NK-92 (cell line): ENCODE measurements around the gene USP10.
"Not testable (repeated sequence)": the region's sequence is repeated elsewhere in the genome, so short reads cannot be mapped to it uniquely, and the experiment has no call there.

ENCODE experiments used
- DNase-seq: peaks from one replicate; lab custom pipeline; 2025; ENCODE audit not compliant: unreplicated experiment; lab: John Stamatoyannopoulos, UW

Gene USP10

DNA sequence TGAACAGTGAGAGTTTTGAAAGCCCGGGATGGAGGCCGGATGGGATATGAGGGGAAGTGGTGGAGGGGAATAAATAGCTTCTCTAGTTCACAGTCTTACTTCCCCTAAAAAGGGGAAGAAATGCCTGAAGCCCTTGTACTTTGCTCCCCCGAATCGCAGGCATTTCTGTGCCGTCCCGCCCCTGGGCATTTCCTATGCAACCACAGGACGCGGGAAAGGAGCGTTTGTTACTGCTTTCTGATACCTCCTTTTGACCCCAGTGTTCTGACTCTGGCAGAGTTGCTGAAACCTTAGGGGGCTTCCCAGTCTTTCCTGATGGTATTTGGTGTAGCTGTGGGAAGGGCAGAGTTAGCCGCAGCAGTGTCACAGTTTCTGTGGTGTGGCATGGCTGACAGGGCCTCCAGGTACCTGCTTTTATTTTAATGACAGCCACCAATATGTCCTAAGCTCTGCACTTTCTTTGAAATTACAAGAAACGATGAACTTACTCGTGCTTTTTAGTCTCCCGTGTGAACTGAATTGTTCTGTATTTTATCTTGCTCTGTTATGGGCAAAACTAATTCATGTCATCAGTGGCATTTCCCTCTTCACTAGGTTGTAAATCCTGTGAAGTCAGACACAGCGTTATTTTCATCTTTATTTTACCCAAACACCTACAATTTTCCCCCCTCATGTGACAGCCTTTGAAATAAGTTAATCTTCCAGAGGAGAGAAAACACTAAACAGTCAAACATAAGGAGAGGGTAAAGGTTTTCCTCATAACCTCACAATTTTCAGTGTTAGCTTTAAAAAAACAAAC lies 27.1 kb downstream of the USP10 start:
- no peak for DNase-seq

DNA sequence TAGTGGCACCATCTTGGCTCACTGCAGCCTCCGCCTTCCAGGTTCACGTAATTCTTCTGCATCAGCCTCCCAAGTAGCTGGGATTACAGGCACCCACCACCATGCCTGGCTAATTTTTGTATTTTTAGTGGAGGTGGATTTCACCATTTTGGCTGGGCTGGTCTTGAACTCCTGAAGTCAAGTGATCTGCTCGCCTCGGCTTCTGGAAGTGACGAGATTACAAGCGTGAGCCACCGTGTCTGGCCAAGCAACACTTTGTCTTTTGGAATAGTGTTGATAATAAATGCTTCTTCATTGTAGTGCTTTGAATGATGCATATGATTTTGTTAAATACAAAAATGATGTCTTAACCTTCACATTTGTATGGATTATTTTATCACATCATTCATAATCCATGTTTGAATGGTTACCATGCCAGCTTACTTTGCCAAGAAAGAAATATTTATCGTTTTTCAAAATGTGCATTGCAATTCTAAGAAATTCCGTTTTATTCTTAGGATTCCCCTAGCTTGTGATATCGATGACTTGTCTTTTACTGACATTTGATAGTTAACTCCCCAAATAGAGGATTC lies 29.1 kb downstream of the USP10 start:
- no peak for DNase-seq

DNA sequence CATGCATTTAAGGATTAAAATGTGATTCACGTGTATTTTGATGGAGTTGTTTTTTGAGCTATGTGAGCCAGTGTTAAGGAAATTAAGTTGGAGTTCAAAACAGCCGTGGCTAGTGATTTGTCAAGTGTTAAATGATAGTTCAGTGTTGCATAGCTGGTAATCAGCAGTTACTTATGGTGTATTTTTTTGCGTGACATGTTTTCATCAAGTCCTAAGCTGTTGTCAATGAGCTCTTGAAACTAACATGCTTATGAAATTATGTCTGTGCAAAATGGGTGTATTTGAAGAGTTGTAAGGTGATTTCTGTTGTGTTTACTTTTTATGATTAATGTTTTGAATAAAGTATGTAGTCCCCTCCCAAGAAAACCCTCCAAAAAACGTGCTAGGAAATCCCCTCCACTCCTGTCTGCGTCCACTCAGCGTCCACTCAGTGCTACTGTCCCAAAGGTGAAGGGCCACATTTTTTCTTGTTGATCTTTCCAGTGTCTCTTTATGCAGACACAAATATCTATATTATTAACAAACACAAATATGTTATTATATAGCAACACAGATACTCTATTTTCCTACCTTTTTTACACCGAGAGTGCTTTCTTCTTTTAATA lies 30.0 kb downstream of the USP10 start:
- no peak for DNase-seq

DNA sequence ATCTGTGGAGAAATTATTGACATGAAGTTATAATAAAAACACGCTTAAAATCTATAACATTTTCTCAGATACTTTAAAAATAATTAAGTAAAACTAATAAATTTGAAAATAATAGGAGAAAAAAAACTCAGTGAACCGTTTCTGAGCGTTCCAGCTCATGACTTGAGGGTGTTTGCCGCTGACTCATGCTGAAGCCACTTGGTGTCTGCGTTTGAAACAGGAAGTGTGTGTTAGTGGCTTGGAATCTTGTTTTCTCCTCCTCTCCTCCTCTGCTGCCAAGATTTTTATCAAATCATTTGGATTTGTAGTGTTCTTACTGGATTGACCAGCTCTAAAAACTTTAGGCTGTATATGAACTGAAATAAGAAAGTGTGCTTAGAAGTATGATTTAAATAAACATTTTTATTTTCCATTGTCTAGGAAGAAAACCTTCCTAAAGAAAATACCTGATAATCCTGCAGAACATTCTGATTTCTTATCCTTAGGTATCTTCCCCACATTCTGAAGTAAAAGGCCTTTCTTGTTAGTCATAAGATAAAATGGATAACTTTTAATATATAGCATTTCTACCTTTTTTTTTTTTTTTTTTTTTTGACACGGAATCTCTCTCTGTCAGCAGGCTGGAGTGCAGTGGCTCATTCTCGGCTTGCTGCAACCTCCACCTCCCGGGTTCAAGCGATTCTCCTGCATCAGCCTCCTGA lies 30.8 kb downstream of the USP10 start:
- DNase-seq, result no peak

DNA sequence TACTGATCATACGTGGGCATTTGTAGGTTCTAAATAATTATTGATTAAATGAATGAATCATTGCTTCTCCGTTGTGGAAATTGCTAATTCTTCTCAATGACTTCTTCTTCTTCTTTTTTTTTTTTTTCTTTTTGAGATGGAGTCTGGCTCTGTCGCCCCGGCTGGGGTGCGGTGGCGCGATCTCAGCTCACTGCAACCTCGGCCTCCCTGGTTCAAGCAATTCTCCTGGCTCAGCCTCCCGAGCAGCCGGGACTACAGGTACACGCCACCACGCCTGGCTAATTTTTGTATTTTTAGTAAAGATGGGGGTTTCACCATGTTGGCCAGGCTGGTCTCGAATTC lies 32.5 kb downstream of the USP10 start:
- not testable (repeated sequence) for DNase-seq

DNA sequence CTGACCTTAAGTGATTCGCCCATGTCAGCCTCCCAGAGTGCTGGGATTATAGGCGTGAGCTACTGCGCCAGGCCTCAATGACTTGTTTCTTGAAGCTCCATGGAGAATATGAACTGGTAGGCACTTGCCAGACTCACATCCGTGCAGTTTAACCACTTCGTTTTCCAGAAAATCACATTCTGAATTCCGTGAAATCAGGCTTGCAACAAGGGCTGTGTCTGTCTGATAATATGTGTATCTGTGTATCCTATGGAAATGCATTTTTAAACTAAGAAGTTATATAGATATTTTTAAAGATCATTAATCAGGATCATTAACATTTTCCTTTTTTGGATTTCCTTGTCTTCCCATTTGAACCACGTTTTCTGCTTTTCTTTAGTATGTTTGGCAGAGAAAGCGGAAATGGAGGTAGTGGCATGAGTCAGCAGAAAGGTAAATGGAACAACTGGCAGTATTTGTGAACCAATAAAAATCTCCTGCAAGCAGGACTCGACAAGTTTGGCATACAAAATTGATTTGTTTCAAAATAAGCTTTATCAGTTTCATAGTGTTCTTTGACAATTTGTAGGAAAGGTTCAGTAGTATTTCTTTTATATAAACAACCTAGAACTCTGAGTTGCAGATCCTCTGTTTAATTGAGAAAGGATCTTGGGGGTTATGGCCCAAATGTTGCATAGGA lies 33.0 kb downstream of the USP10 start:
- DNase-seq, result no peak

DNA sequence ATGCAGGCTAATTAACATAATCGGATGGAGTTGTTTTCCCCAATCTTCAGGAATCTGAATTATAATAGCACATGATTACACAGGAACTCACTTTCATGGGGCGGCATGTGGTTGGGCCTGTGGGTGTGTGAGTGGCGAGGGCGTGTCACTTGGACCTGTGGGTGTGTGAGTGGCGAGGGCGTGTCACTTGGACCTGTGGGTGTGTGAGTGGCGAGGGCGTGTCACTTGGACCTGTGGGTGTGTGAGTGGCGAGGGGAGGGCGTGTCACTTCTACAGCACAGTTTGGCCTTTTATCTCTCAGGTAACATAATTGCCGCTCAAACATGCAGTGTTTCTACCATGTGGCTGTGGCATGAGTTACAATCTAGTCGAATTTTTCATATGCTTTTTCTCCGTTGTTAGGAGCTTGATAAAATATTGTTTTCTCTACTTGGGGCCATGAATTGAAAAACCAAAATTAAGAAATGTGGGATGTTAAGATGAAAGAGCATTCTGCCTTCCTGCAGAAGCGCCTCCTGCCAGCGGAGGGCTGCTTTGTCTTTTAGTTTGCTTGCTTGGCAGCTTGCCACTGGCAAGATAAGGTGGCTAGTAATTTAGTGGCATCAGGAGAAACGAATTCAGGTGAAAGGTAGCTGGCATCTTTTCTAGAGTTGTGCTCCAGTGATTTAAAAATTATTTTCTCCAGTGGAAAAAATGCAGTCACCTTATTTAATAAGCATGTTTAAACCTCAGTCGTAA lies 36.2 kb downstream of the USP10 start:
- no peak for DNase-seq

DNA sequence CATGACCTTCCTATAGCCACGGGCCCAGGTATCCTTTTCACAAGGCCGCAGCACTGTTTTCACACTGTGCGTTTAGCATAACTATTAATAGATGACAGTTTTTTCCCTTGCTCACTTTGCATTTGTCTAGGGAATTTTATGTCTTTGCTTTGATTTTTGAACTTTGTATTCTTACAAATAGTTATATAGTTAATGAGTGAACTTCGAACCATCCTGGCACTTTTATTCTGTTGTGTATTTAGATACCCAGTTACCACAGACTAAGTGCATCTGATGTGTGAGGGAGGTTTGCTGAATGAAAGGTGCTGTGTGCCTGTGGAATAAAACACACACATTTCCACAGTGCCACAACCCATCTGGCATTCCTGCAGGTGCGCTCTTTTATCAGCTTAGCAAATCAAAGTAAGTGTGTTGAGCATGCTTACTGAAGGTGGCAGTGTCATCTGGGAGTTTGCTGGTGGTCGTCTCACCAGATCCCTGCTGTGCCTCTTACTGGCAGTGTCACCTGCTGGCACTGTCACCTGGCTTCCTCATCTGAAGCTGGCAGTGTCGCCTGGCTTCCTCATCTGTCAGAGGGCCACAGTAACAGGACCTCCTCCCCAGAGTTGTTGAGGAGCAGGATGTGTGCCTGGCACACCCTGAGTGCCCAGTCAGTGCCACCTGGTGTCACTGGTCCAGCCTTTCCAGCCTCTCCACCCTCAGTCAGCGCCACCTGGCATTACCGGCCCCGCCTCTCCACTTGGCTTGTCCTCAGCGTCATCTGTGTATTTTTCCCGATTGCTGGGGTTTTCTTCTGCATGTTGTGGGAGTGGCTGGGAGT lies 37.6 kb downstream of the USP10 start:
- DNase-seq, result no peak

DNA sequence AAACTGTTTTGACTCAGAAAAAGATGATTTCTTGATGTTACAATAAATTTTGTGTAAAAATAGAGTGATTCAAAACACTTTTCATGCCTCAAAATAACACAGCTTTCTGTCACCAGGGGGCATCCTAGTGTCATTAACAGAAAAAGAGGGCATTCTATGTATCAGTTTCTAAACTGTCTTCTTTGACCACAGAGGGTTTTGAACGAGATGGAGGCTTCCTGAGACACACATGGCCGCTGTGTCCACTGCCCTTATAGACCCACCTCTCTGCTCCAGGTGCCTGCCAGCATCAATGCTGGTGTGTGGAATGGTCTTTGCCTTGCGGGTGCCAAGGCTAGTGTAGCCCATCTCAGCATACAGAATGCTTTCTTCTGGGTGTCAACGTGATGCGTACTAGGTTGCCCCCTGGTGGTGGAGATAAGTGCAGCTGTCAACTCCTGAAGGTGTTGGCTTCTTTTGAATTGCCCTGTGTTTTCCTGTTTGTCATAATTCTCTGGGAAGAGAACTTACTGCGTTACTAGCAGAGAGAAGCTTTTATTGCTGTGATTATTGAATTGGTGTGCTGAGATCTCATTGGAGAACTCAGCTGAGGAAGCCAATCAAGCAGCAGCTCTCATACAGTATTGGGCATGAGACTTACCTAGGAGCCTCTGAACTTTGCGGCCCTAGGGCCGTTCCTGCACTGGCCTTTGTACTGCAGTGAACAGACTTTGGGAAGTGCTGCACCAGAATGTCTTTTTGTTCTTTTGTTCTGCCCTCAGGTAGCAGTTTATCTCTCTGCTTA lies 38.6 kb downstream of the USP10 start:
- no peak for DNase-seq

DNA sequence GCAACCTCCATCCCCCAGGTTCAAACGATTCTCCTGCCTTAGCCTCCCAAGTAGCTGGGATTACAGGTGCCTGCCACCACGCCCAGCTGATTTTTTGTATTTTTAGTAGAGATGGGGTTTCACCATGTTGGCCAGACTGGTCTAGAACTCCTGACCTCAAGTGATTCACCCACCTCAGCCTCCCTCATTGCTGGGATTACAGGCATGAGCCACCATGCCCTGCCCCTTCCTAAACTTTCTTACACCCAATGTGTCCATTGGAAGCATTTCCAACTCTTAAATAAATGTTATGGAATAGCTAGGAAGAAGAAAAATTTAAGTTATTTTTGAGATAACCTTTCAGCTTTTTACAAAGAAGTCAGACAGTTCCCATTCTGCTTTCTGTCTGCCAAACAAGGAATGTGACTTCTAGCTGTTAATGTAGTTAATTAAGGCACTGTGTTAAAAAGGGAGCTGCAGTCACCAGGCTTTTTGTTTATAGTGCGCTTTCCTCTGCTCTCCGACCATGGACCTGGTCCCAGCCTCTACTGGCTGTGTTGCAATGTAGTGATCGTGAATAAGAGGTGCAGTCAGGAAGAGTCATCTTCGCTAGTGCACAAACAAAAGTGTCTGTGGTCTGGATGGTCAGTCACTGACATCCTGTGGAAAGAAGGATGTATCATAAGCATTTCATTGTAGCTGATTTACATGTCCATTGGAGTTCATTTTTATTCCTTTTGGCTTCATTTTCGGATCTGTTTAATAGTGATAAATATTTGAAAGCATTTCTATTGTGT lies 39.7 kb downstream of the USP10 start:
- no peak for DNase-seq

DNA sequence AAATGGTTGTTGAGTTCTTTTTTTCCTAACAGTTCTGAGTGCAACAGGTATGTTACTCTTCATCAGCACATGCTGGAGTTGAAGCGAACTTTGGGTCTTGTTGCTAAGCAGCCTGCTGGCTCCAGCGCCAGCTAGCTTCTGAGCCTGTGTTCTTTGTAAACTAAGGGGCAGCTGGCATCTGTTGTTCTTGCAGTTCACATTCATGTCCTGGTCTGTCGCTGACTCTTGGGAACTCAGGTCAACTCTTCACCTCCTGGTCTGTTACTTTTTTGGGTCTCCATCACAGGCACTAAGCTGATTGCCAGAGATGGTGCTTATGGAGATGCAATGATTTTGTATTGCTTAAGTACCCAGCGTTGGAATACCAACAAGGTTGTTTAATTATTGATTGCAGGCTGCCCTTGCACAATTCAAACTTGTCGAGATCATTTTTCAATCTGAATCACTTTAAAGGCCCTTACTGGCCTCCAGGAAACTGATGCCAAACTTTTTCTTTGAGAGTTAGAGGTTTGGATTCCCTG lies 40.9 kb downstream of the USP10 start:
- no peak for DNase-seq

DNA sequence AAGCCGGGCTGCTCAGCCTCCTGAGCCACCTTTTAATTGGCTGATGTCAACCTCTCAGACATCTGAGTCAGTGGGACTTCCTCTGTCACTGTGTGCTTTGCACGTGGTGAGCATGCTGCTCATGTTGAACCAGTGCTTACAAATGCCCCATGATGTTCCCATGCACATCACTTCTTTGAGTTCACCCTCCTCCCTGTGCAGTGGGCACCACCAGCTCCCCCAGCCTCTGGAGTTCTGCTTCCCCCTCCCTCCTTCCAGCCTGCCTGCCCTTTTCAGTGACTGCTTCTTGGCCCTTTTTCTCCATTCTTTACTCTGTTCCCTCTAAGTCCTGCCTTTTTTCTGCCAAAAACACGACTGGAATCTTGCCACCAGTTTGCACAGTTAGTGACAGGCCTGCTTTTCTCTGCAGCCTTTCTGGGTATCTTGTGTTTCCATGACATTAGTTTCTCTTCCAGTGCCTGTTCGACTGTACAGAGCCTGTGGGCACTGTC lies 41.6 kb downstream of the USP10 start:
- no peak for DNase-seq

DNA sequence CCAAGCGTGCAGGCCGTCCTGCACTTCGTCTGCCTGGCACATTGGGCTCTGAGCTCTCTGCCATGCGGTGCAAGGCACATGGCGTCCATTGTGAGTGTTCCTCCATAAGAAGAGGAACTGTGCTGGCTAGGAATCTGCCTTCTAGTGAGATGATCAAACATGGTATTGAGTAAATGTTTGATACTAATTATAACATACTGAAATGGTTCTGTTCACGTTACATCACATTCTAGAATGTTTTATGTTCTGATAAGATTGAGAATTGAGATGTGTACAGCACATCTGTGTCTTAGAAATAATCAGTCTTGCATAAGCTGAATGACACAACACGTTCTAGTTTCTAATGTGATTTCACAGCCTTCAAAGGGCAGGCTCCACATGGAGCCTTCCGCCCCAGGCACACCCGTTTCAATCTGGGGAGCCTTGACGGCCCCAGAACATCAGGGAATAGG lies 42.9 kb downstream of the USP10 start:
- no peak for DNase-seq

DNA sequence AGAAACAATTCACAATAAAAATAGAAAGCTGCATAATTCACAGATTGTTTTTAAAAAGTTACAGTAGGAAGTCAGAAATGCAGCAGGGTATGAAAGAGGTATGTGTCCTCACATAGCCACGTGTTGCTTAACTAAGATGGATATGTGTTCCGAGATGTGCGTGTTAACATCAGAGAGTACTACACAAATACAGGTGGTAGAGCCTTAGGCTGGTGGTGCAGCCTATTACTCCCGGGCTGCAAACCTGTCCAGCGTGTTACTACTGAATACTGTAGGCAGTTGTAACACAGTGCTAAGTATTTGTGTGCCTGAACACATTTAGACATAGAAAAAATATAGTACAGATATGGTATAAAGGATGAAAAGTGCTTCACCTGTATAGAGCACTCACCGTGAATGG lies 46.4 kb downstream of the USP10 start:
- DNase-seq, result no peak

DNA sequence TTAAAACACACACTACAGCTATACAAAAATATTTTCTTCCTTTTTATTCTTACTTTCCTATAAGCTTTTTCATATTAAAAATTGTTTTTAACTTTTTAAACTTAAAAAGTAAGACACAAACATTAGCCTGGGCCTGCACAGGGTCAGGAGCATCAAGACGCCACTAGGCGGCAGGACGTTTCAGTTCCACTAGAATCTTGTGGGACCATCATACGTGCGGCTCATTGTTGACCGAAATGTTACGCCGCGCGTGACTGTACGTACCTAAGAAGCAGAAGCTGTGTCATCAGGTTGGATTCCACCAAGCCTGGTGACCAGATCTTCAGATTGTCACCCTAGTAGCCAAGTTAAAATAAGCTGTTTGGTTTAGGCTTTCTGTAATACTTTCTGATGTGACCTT lies 47.1 kb downstream of the USP10 start:
- DNase-seq, result no peak

DNA sequence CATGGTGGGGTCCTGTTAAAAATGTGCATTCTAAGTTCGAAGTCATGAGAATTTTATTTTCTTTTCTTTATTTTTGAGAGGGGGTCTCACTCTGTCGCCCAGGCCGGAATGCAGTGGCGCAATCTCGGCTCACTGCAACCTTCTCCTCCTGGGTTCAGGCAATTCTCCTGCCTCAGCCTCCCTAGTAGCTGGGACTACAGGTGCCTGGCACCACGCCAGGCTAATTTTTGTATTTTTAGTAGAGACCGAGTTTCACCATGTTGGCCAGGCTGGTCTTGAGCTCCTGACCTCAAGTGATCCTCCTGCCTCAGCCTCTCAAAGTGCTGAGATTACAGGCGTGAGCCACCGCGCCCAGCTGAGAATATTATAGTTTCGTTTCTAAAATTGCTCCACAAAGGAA lies 48.4 kb downstream of the USP10 start:
- not testable (repeated sequence) for DNase-seq

DNA sequence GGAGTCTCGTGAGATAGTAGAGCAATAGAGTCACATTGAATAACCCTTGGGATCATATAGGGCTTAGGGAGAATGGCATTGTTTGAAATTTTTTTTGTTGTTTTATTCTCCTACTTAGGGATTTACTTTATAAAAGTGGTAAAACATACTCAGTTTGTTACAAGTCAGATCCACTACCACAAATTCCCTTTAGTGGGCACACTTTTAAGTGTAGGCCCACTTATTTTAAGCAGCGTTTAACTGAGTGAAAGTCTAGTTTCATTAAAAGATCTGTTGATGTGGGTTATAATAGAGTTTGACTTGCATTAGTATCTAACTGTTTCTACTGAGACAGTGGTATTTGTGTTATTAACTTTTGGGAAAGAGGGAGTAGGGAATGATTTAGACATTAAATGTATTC lies 49.3 kb downstream of the USP10 start:
- no peak for DNase-seq

DNA sequence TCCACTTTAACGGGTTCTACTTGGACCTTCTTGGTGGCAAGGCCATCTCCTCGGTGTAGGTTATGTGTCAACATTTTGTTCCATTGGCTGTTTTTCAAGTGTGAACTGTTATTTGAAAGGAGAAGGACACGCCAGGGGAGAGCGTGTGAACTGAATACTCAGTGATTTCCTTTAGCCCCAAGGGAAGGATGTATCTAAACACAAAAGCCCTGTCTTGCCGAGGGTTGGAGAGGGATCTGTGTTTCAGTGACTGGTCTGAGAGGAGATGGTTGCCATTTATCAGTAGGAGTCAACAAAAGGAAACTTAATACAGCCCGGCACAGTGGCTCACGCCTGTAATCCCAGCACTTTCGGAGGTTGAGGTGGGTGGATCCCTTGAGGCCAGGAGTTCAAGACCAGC lies 50.0 kb downstream of the USP10 start:
- no peak for DNase-seq
